Caco-2 (cell line): ENCODE results near the gene DOCK10. TPM values are rescaled to one million over a fixed set of nuclear protein-coding genes. Genes with fewer than 3 reads are reported as not detected.

Experiments
- BruUV-seq: library from RNA; stranded (reverse); fragments of 400-500 nt; replicated peaks from 2 replicates; lab custom pipeline; 2021; lab: Mats Ljungman, UMichigan
- CTCF ChIA-PET: fragments of 300-600 bp; sonication (Branson Sonifier 250); formaldehyde crosslinking; loops from one replicate; lab custom pipeline; 2022; ENCODE audit warnings: antibody characterized with exemption; lab: Charles Lee
- POLR2A ChIA-PET: fragments of 300-600 bp; sonication (Branson Sonifier 250); formaldehyde crosslinking; loops from one replicate; lab custom pipeline; 2022; ENCODE audit warnings: antibody characterized with exemption; lab: Charles Lee
- DNase-seq, 2 experiments: peaks; one replicate each; pipeline versions ENCODE4 v3.0.0 to v3.0.0-alpha.2; 2020 to 2022
- H3K27me3 ChIP-seq: replicated peaks from 2 replicates; pipeline ENCODE4 v1.6.0; 2011; ENCODE audit warnings: low read length; ENCODE audit not compliant: control insufficient read depth, insufficient read depth
- H3K36me3 ChIP-seq: 2 replicates; pipeline ENCODE4 v1.5.1; 2011; ENCODE audit warnings: low read length; ENCODE audit not compliant: control insufficient read depth, insufficient read depth
- H3K4me1 ChIP-seq: fragments of 250-450 bp; sonication (Bioruptor Pico); 2 replicates; pipeline ENCODE4 v1.5.1; 2020; ENCODE audit warnings: mild to moderate bottlenecking
- H3K4me3 ChIP-seq: 2 replicates; pipeline ENCODE4 v1.5.1; 2011; ENCODE audit warnings: low read depth, mild to moderate bottlenecking, control low read depth, low read length
- H3K9me3 ChIP-seq: fragments of 250-450 bp; sonication (Bioruptor Pico); 2 replicates; pipeline ENCODE4 v1.5.1; 2020; ENCODE audit warnings: mild to moderate bottlenecking, moderate library complexity
- H3K27ac Mint-ChIP-seq: one replicate; pipeline ENCODE4 v1.8.0; 2022; ENCODE audit warnings: mixed read lengths; ENCODE audit not compliant: unreplicated experiment
- H3K27me3 Mint-ChIP-seq: one replicate; pipeline ENCODE4 v1.8.0; 2022; ENCODE audit warnings: mixed read lengths; ENCODE audit not compliant: insufficient read depth, unreplicated experiment
- H3K36me3 Mint-ChIP-seq: one replicate; pipeline ENCODE4 v1.8.0; 2022; ENCODE audit warnings: mild to moderate bottlenecking, mixed read lengths; ENCODE audit not compliant: insufficient read depth, unreplicated experiment
- H3K4me1 Mint-ChIP-seq: one replicate; pipeline ENCODE4 v1.8.0; 2022; ENCODE audit warnings: low read depth, mixed read lengths; ENCODE audit not compliant: unreplicated experiment
- H3K4me3 Mint-ChIP-seq: one replicate; pipeline ENCODE4 v1.8.0; 2022; ENCODE audit warnings: mild to moderate bottlenecking, moderate library complexity, mixed read lengths; ENCODE audit not compliant: unreplicated experiment
- H3K9me3 Mint-ChIP-seq: one replicate; pipeline ENCODE4 v1.8.0; 2022; ENCODE audit warnings: mixed read lengths; ENCODE audit not compliant: unreplicated experiment
- intact Hi-C: fragments of 100-400 bp; cut with micrococcal nuclease; formaldehyde crosslinking; loops from one replicate; pipeline ENCODE4 v1.10.0; 2022; ENCODE audit not compliant: unreplicated experiment
- total RNA-seq: library from RNA; stranded (reverse); gene quantifications from 2 replicates; pipeline ENCODE4 v1.2.3, GENCODE V29; 2022
- TF ChIP-seq, protein P1 (sequence below), 2 experiments: fragments of 200-600 bp in 1 of 2; IDR thresholded peaks; 1 replicate in 1 of 2; 2 replicates in 1 of 2; pipeline versions ENCODE4 v1.5.1 to v1.8.0; 2011 to 2022; ENCODE audit warnings: antibody characterized with exemption in 1 of 2, control low read depth in 1 of 2, inconsistent platforms in 1 of 2, low read depth in 1 of 2, low read length in 1 of 2, mild to moderate bottlenecking in 1 of 2, moderate library complexity in 1 of 2; ENCODE audit not compliant: insufficient read depth in 1 of 2, severe bottlenecking in 1 of 2, unreplicated experiment in 1 of 2

The DOCK10 gene
- total RNA-seq, 1 experiment from 2014 or later, result not detected

DNA sequence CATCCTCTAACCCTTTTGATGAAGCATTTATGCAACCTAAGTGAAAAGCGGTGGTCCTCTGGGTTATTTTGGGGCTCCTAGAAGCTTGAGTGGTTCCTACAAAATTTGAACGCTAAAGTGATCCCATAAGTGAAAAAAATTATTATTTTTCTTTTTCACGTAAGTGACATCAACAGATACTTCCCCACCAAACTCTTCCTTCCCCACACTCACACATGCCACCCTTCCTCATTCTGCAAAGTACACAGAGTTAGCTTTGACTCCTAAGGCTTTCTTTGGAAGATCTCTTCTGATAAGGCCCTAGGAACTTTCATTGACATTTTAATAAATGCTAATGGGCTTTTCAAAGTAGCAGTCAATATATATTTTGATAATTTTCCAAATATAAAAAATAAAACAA lies 109.7 kb downstream of the DOCK10 start:
- Histone ChIP-seq H3K36me3 (no peaks in the 10 kb centered on the region), H3K27me3 (no peaks in the 10 kb centered on the region), H3K9me3 (no peaks in the 10 kb centered on the region), H3K4me1 (no peaks in the 10 kb centered on the region), H3K4me3 (no peak overlapping the region)
- TF ChIP-seq, protein P1, sequence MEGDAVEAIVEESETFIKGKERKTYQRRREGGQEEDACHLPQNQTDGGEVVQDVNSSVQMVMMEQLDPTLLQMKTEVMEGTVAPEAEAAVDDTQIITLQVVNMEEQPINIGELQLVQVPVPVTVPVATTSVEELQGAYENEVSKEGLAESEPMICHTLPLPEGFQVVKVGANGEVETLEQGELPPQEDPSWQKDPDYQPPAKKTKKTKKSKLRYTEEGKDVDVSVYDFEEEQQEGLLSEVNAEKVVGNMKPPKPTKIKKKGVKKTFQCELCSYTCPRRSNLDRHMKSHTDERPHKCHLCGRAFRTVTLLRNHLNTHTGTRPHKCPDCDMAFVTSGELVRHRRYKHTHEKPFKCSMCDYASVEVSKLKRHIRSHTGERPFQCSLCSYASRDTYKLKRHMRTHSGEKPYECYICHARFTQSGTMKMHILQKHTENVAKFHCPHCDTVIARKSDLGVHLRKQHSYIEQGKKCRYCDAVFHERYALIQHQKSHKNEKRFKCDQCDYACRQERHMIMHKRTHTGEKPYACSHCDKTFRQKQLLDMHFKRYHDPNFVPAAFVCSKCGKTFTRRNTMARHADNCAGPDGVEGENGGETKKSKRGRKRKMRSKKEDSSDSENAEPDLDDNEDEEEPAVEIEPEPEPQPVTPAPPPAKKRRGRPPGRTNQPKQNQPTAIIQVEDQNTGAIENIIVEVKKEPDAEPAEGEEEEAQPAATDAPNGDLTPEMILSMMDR (IDR thresholded peaks at IDR 0.05; ENCODE audit: insufficient read depth in 1 of 2, low read depth in 1 of 2, low read length in 1 of 2, severe bottlenecking in 1 of 2, unreplicated experiment in 1 of 2), result no peak
- H3K4me3 Mint-ChIP-seq, result no peak overlapping the region
- intact Hi-C loops, result no loop called here
- no peak for DNase-seq
- BruUV-seq, result no TSS peak
- H3K36me3 Mint-ChIP-seq, result no peaks in the 10 kb centered on the region
- H3K4me1 Mint-ChIP-seq, result no peaks in the 10 kb centered on the region
- ChIA-PET POLR2A (no interaction called here), CTCF (no interaction called here)
- no peak overlapping the region for H3K27ac Mint-ChIP-seq
- no peaks in the 10 kb centered on the region for H3K9me3 Mint-ChIP-seq
- peaks cover 3% of the 10 kb centered on the region for H3K27me3 Mint-ChIP-seq

DNA sequence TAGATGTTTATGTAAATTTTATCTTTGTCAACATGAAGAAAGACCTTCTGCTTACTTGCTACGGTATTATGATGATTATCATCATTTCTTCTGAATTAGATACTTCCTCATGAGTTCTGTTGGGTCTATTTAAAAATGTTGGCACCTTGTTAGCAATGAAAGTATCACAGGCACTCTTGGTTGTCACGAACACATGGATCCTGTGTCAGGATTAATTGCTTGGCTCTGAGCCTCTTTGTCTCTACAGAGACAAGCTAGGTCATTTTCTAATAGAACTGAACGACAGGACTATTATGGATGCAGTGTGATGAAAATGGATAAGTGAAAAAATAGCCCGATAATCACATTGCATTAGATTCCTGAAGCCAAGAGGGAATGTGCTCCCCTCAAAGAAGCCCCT lies 110.3 kb downstream of the DOCK10 start:
- Mint-ChIP-seq H3K36me3 (no peaks in the 10 kb centered on the region), H3K27me3 (peaks cover 6% of the 10 kb centered on the region), H3K4me1 (no peaks in the 10 kb centered on the region), H3K9me3 (no peaks in the 10 kb centered on the region), H3K4me3 (no peak overlapping the region), H3K27ac (no peak overlapping the region)
- Histone ChIP-seq H3K36me3 (no peaks in the 10 kb centered on the region), H3K4me3 (no peak overlapping the region), H3K9me3 (no peaks in the 10 kb centered on the region), H3K4me1 (no peaks in the 10 kb centered on the region), H3K27me3 (no peaks in the 10 kb centered on the region)
- no TSS peak for BruUV-seq
- DNase-seq, result no peak
- TF ChIP-seq, protein P1 (IDR thresholded peaks at IDR 0.05; ENCODE audit: insufficient read depth in 1 of 2, low read depth in 1 of 2, low read length in 1 of 2, severe bottlenecking in 1 of 2, unreplicated experiment in 1 of 2), result no peak
- ChIA-PET CTCF (interaction anchor here (0.6 kb wide), 1 partner anchor 12 kb away, joined by 3 read pairs; no protein-coding TSS in a partner anchor), POLR2A (no interaction called here)
- intact Hi-C loops, result loop anchor here (2.0 kb wide), 1 partner anchor 71 kb away; no protein-coding TSS in a partner anchor

DNA sequence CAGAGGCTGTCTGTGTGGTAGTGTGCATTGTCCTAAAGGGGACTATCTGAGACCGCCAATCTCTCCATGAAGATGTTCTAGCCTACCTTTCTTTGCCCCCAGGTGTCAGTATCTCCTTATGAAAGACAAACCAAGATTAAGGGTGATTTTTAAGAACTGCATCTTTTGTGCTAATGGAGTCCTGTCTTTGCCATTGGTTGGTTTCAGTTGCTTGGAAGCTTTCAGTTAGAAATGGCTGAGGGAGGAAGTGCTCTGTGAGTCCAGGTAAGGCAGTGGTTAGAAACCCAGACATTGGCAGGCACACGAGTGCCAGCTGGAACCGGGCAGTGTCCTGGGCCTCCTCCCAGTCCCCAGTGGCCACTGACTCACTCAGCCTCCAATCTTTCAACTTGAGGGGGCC lies 111.3 kb downstream of the DOCK10 start:
- ChIA-PET POLR2A (no interaction called here), CTCF (no interaction called here)
- Mint-ChIP-seq H3K27ac (no peak overlapping the region), H3K36me3 (no peaks in the 10 kb centered on the region), H3K4me3 (no peak overlapping the region), H3K27me3 (peaks cover 9% of the 10 kb centered on the region), H3K4me1 (no peaks in the 10 kb centered on the region), H3K9me3 (no peaks in the 10 kb centered on the region)
- no TSS peak for BruUV-seq
- TF ChIP-seq, protein P1 (IDR thresholded peaks at IDR 0.05; ENCODE audit: insufficient read depth in 1 of 2, low read depth in 1 of 2, low read length in 1 of 2, severe bottlenecking in 1 of 2, unreplicated experiment in 1 of 2), result peak in 1 of 2 experiments; percentile 2
- H3K4me1 ChIP-seq, result no peaks in the 10 kb centered on the region
- no peaks in the 10 kb centered on the region for H3K9me3 ChIP-seq
- intact Hi-C loops, result loop anchor here (2.0 kb wide), 1 partner anchor 72 kb away; no protein-coding TSS in a partner anchor
- DNase-seq, result no peak
- no peaks in the 10 kb centered on the region for H3K36me3 ChIP-seq
- H3K27me3 ChIP-seq, result no peaks in the 10 kb centered on the region
- no peak overlapping the region for H3K4me3 ChIP-seq
